NCI-H2171 treated with DMSO at 0.1 percent for 48 hours (cell line): ENCODE measurements around the gene FAF1.
A peak's percentile ranks its signal among the peaks of the same experiment; 100 is the strongest.
"Not testable (repeated sequence)": the region's sequence is repeated elsewhere in the genome, so short reads cannot be mapped to it uniquely, and the experiment has no call there.

Experiments used
- DNase-seq: peaks from one replicate; lab custom pipeline; 2025; lab: John Stamatoyannopoulos, UW

FAF1 gene

DNA sequence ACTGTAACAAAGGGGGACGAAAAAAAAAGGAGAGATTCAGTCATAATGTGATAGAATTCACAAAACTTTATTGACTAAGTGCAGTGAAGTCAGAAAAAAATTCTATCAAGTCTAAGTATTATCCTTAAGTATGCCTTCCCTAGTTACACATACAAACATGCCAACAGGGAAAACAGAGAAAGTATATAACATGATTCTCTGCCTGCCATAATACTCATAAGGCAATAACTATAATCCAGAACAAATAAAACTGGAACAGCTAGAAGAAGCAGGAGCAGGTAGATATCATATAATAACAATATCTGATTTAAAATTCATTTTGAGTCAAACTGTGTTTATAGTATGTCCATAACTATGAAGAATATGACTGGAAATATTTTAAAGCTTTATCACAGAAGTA is 184.3 kb downstream of the FAF1 start:
- no peak for DNase-seq

DNA sequence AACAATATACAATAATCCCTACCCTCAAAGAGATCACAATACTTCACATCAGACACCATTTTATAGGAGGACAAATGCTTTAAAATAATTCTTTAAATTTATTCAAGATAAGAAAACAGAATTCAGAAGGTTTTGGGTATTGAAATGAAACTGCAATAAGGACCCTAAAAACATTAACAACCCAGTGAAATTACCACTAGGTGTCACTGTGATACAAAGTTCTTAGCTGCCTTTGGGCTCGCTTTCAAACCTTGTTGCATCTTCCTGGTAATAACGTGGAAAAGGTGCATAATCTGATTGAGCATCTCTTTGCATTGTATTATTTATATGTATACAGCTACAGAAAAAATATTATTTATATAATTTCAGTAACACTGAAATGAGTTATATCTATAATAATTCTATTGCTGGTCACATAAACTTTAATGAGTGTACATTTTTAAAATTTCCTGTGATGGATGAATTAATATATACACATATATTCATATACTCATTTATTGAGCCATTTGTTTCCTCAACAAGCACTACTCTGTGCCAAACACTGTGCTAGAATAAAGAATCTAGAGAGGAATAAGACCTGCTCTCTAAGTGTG is 185.2 kb downstream of the FAF1 start:
- DNase-seq, result peak; percentile 67

DNA sequence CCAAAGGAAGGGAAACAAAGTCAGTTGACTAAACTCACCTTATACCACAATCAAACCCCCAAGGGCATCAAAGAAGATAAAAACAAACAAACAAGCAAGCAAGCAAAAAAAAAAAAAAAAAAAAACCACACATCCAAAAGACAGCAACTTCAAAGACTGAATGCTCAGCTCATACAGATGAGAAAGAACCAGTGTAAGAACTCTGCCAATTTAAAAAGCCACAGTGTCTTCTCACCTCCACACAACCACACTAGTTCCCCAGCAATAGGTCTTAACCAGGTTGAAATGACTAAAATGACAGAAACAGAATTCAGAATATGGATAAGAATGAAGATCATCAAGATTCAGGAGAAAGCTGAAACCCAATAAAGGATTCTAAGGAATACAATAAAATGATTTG is 193.4 kb downstream of the FAF1 start:
- DNase-seq, result no peak

DNA sequence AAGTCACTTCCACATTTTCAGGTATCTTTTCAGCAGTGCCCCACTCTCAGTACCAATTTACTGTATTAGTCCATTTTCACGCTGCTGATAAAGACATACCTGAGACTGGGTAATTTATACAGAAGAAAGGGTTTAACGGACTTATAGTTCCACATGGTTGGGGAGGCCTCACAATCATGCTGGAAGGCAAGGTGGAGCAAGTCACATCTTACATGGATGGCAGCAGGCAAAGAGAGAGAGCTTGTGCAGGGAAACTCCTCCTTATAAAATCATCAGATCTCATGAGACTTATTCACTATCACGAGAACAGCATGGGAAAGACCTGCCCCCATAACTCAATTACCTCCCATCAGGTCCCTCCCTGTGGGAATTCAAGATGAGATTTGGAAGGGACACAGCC is 203.5 kb downstream of the FAF1 start:
- not testable (repeated sequence) for DNase-seq

DNA sequence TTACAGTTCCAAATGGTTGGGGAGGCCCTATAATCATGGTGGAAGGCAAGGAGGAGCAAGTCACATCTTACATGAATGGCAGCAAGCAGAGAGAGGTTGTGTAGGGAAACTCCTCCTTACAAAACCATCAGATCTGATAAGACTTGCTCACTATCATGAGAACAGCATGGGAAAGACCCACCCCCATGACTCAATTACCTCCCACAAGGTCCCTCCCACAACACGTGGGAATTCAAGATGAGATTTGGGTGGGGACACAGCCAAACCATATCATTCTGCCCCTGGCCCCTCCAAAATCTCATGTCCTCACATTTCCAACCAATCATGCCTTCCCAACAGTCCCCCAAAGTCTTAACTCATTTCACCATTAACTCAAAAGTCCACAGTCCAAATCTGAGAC is 205.3 kb downstream of the FAF1 start:
- DNase-seq, result not testable (repeated sequence)

DNA sequence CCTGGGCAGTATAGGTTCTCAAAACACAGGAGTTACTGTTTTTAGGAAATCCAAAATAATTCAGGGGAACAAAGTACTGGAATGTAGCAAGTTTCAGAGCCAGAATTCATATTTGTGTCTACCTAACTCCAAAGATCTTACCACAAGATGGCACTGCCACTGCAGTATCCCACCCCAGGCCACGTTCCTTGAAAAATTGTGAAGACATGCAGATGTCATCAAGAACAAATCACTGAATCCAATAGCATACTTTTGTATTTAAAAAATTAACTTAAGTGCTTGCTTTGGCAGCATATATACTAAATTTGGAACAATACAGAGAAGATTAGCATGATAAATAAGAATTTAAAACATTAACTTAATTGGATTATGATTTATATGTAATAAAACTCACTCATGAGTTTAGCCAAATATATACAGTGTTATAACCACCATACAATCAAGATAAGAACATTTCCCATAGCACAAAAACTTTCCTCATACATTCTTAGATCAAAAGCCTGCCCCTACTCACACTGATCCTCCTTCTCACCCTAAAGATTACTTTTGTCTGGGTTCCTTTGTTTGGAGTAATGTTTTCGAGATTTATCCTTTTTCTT is 209.9 kb downstream of the FAF1 start:
- peak; percentile 42 for DNase-seq

DNA sequence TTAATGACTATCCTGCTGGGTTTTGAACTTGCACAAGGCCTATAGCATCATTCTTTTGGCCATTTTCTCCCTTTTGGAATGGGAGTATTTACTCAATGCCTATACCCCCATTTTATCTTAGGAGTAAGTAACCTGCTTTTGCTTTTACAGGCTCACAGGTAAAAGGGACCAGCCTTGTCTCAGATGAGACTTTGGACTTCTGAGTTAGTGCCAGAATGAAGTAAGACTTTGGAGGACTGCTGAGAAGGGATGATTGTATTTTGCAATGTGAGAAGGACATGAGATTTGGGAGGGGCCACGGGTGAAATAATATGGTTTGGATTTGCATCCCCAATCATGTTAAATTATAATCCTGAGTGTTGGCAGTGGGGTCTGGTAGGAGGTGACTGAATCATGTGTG is 212.7 kb downstream of the FAF1 start:
- no peak for DNase-seq

DNA sequence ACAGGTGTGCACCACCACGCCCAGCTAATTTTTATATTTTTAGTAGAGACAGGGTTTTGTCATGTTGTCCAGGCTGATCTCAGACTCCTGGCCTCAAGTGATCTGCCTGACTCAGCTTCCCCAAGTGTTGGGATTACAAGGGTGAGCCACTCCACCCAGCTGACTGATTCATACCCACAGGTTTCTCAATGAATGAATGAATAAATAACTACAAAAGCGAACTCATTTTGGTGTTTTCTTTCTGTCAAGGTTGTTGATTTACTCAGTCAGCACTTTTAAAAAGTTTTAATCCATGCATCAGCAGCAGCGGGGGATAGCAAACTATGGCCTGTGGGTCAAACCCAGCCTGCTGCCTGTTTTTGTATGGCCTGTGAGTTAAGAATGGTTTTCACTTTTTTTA is 217.5 kb downstream of the FAF1 start:
- DNase-seq, result no peak

DNA sequence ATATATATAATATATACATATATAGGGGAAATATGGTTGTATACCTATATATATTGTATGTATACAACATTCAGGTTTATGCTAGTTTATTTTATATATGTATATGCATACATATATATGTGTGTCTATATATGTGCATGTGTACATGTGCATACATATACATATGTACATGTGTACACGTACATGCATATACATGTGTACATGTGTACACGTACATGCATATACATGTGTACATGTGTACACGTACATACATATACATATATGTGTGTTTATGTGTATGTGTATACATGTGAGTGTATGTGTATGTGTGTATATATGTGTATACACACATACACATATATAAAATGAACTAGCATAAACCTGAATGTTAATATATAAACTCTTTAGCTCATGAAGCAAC is 220.9 kb downstream of the FAF1 start:
- DNase-seq, result no peak

DNA sequence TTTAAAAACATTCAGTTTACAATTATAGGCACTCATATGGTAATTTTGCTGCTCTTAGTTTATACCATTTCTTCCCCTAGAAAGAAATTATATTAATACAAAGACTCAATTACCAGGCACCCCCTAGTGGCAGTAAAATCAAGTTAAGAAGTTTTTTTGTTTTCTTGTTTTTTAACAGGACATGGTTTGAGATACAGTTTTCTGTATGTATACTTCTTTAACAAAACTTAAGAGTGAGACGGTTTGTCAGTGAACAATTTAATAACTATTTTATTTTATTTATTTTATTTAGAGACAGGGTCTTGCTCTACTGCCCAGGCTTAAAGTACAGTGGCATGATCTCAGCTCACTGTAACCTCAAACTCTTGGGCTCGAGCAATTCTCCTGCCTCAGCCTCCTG is 224.6 kb downstream of the FAF1 start:
- DNase-seq, result peak; percentile 32

DNA sequence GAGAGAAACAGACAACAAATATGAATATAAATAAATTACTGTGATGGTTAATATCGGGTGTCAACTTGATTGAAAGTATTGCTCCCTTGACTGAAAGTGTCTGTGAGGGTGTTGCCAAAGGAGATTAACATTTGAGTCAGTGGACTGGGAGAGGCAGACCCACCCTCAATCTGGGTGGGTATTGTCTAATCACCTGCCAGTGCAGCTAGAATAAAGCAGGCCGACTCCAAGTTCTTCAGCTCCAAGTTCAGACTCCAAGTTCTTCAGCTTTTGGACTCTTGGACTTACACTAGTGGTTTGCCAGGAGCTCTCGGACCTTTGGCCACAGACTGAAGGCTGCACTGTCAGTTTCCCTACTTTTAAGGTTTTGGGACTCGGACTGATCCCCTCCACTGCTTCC is 232.5 kb downstream of the FAF1 start:
- not testable (repeated sequence) for DNase-seq

DNA sequence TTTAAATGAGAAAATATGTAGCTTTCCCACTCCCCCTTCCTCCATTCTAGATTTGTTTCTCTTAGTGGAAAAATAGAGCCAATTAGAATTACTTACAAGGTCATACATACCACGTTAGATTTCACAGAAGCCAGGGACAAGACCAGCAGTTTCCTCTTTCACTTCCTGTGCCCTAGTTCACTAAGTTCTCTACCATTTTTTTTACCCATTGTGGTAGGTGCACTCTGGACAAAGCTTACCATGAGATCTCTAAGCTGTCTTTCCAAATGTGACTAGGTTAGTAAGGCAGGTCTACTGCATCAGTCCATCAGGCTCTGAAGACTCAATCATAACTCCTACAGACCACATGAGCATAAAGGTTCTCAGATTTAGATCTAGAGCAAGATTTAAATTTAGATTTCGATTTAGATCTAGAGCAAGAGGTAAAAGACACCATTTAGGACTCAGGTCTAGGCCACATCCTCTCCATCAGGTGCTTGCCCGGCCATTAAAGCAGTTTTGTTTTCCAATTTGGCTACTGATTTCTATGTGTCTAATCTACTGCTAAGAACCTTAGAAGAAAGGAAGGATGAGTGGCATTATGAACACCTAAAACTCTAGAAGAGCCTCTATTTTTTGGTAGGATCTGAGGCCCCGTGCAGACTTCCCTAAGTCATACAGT is 235.3 kb downstream of the FAF1 start:
- DNase-seq, result no peak

DNA sequence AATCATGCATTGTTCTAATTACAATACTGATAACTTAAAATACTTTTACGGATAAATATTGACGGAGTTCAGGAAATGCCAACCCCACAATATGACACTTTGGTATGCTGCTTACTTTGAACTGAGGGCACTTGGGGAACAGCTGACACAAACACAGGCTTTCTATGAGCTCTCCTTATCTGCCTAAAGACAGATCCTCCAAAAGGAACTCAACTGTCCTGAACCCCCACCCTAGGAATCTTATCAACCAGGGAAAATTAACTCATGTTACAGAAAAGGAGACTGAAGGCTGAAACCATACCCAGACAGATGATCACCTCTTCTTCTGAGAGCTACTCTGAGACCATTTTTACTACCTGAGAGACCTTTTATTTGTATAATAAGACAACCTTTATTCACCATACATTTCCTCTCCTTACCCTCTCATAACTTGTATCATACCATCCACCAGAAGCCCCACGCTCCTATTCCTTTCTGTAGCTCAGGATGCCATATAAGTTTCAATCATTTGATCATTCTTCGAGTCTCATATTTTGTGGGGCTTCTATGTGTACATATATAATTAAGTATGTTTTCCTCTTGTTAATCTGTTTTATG is 239.5 kb downstream of the FAF1 start:
- no peak for DNase-seq

DNA sequence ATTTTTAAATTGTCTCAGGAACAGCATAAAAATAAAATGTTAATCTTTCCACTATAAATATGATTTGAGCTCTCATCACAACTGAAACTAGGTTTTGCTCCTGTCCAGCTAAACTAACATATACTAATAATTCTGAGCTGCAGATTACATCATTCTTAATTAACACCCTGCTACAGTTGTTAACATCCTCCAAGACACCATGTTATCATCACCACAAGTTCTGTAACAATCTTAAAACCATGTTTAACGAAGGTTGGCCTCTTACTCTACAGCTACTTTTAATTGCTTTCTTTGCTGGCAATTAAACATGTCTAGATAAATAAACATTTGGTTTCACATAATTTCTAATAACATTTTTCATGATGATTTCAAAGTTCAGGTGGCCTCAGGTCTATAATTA is 240.9 kb downstream of the FAF1 start:
- no peak for DNase-seq

DNA sequence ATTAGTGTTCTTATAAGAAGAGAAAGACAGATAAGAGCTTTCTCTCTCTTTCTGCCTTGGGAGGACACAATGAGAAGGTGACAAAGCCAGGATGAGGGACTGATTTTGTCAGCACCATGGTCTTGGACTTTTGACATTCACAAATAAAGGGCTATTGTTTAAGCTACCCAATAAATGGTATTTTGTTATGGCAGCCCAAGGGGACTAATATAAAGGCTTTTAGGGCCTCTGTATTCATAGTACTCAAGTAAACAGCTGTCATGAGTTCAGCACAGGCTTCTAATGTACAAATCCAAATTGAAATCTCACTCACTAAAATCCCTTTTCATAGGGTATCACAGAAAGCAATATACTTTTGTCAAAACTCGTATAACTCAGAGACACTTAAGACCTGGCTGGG is 242.7 kb downstream of the FAF1 start:
- no peak for DNase-seq

DNA sequence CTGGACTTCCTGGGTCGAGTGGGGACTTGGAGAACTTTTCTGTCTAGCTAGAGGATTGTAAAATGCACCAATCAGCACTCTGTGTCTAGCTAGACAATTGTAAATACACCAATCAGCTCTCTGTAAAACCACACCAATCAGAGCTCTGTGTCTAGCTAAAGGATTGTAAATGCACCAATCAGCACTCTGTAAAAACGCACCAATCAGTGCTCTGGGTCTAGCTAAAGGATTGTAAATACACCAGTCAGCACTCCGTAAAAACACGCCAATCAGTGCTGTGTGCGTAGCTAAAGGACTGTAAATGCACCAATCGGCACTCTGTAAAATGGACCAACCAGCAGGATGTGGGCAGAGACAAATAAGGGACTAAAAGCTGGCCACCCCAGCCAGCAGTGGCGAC is 243.6 kb downstream of the FAF1 start:
- not testable (repeated sequence) for DNase-seq

DNA sequence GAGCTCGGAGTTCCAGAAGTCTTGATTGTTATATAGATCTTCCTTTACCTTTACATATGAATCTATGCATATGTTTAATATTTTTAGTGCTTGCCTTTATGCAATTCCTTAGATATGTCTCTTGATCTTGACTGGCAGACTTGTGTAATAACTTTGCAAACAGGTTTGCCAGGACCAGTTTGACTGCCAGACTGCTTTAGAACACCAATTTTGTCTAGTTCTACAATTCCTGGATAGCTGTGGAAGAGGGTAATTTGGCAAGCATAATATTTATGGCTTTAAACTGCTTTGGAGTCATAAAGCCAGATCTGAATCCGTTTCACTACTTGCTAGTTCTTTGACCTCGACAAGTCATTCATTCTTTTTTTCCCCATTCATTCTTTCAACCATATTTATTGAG is 250.0 kb downstream of the FAF1 start:
- no peak for DNase-seq

DNA sequence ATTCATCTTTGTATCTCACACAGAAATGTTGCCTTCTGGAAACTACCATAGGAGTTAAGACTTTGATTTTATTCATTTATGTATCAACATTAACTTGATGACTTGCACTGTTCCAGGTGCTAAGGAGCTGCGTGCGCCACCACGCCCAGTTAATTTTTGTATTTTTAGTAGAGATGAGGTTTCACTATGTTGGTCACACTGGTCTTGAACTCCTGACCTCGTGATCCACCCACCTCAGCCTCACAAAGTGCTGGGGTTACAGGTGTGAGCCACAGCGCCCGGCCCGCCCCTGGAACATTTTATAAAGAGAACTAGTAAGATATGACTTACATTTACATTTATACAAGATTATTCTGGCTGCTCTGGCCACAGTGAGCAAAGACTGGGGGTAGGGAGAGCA is 252.2 kb downstream of the FAF1 start:
- no peak for DNase-seq

DNA sequence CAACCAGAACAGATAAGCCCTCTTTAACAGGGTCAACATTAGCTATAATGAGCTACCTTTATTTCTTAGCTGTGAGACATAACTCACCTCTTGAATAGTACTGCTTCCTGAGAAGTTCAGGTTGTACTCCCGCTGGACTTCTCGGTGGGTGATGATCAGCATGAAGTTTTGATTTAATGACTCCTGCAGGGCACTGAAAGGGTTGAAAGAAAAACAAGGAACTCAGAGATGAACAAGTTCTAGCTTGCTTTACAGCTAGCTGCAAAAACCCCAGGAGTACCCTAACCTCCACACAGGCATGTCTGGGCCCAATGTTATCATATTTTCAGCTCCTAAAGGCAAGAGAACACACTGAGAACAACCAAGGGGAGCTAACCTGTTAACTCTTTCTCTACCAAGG is 254.4 kb downstream of the FAF1 start:
- DNase-seq, result peak; percentile 95

DNA sequence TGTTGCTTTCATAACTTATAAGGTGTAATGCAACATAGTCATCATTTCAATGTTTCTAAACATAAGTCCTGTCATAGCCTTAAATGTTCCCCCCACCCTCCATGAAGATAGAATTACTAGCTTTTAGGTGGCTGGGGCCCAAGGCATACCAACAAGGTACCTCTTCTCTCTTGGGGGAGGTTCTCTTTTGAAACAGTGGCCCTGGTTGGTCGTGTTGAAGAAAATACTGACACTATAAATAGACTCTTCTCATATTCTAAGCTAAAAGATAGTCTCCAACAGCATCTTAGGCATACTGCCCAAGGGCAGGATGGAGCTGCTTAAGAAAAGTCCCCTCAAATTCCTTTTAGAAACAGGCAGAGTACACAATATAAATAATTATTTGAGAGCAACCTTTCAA is 255.0 kb downstream of the FAF1 start:
- DNase-seq, result peak; percentile 73

DNA sequence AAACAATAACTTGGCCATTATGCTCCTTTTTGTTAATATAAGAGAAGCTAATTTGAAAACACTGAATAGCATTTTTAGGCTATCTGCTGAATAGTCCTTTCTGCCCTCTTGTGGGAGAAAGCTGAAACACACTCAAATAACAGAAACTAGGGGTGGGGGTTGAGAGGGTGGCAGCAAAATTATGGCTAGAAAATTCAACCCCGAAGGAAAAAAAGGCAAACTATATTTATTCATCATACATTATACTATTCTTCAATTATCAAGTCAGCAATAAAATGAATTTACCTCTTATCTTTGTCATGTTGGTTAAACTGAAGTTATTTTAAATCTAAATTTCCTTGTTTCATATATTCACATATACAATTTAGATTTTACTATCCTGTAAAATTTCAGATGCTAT is 255.9 kb downstream of the FAF1 start:
- DNase-seq, result peak; percentile 71

DNA sequence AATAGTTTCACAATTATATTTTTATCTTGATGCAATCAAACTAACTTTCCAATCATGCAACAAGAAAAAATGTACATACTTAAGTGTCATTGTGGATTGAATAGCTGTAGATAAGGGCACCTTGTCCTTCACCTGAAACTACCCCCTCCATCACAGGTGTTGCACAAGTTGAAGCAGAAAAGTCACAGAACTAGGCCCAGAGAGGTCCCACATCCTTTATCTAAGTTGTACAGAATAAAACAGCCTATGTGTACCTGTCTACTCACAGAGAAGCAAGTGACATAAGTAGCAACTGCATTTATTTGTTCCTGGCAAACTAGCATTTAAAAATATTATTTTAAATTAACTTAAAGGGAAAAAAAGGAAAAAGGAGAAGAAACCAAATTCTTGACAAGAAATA is 256.8 kb downstream of the FAF1 start:
- DNase-seq, result peak; percentile 48

DNA sequence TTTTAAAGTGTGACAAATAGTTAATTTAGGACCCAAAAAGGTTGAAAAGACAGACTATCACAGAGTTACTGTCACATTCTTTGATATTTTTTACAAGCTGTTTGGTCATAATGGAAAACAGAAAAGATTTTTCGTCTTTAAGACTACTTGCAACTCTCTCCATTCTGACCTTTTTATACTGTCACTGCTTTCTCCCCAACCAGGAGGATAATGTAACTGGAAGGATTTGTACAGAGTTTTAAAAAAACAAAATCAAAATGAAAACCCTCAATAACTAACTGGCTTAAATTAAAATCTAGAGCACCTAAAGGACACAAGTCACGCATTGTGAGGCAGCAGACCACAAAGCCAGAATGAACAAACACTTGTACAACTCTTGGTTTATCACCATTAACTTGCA is 257.7 kb downstream of the FAF1 start:
- DNase-seq, result peak; percentile 45
